Activated T-cell treated with anti-CD3 and anti-CD28 coated beads, Interleukin-2, amount 50 U/mL, for 4 hours (primary cell): ENCODE results near the gene BTBD16. TPM values are rescaled to one million over a fixed set of nuclear protein-coding genes. Genes with fewer than 3 reads are reported as not detected.

ENCODE experiments used
- ATAC-seq, 2 donors: fragments of 200-7000 bp; cut with Tn5 transposase; one replicate each; pipeline ENCODE4 v1.10.0; 2021
- DNase-seq: peaks from one replicate; pipeline ENCODE4 v3.0.0-alpha.2; 2020
- H3K27me3 Mint-ChIP-seq: one replicate; pipeline ENCODE4 v1.8.0; 2021; ENCODE audit warnings: low read depth, mixed read lengths
- H3K36me3 Mint-ChIP-seq: one replicate; pipeline ENCODE4 v1.8.0; 2022; ENCODE audit warnings: mixed read lengths; ENCODE audit not compliant: insufficient read depth
- H3K4me1 Mint-ChIP-seq: one replicate; pipeline ENCODE4 v1.8.0; 2021; ENCODE audit warnings: low read depth, mixed read lengths
- H3K4me3 Mint-ChIP-seq: one replicate; pipeline ENCODE4 v1.8.0; 2021; ENCODE audit warnings: mild to moderate bottlenecking, moderate library complexity, mixed read lengths
- H3K9me3 Mint-ChIP-seq: one replicate; pipeline ENCODE4 v1.8.0; 2021; ENCODE audit warnings: mixed read lengths
- total RNA-seq, 3 donors: library from RNA; stranded (reverse); gene quantifications; one replicate each; pipeline ENCODE4 v1.2.1, GENCODE V29; 2021

Gene BTBD16
- total RNA-seq, 3 donors from 2014 or later = not detected

DNA sequence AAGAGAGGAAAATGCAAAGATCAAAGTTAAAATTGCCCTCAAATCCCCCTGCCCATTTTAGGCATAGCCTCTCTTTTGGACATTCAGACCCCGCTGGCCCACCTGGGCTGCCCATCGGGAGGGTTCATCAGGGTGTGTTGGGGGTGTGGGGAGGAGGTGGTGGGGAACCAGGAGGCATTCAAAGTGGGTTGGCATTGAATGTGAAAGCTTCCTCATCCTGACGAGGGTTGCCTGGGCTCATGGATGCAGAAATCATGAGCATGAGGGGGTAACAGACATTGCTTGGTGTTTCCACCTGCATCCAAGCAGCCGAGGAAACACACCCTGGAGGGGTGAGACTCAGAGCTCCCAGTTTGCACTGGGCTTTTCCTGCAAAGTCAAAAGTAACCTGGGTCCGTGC, 20.6 kb downstream of the BTBD16 start:
- peaks cover 4% of the 10 kb centered on the region for H3K27me3 Mint-ChIP-seq
- no peak for DNase-seq
- H3K4me1 Mint-ChIP-seq = peaks cover 10% of the 10 kb centered on the region
- ATAC-seq = no peak
- no peaks in the 10 kb centered on the region for H3K9me3 Mint-ChIP-seq
- H3K36me3 Mint-ChIP-seq = no peaks in the 10 kb centered on the region
- no peak overlapping the region for H3K4me3 Mint-ChIP-seq

DNA sequence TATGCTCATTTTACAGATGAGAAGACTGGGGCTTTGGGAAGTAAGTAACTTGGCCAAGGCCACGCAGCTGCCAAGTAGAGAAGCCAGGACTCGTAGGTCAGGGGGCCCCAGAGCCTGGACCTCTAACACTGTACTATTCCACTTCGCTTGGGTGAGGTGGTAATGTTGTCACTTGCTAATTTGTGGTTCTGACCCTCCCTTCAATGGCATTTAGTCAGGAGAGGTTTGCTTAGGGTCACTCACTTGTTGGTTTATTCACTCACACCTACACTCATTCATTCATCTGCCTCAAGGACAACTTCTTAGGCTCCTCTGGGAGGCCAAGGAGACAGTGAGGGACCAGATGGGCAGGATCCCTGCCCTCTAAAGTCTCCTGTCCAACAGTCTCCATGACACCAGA, 21.3 kb downstream of the BTBD16 start:
- no peaks in the 10 kb centered on the region for H3K36me3 Mint-ChIP-seq
- no peaks in the 10 kb centered on the region for H3K9me3 Mint-ChIP-seq
- ATAC-seq (no peak), DNase-seq (no peak)
- H3K27me3 Mint-ChIP-seq = peaks cover 4% of the 10 kb centered on the region
- peaks cover 10% of the 10 kb centered on the region for H3K4me1 Mint-ChIP-seq
- no peak overlapping the region for H3K4me3 Mint-ChIP-seq

DNA sequence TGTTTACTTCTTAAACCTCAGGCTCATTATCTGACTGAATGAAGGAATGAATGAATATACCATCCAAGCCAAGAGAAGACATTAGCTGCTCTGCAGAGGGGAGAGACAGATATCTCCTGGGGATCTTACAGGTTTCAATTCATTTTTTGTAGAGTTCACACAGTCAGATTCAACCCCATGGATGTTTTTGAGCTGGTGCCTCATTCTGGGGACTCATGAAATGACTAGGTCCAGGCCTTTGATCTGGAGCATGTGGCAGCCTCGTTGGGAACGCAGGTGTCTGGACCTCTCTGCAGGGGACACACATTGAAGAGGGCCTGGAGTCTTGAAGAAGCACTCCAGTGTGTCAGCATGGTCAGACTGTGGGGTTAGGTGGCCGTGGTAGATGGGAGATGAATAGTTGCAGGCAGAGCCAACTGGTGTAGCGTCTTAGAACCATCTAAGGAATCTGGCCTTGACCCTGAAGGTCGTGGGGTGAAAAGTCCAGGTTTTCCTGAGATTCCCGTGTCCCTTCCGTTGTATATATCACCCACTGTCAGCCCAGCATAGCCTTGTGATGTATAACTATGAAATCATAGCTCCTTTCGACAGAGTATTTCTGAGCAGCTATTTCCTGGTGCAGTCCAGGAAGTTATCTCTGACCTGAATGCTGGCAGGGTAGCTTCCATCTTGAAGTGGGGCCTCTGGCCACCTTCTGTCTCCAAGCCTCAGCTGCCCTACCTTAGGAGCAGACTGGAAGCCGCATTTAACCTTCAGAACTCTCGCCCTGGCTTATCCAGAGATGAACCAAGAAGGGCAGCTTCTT, 22.3 kb downstream of the BTBD16 start:
- DNase-seq = no peak
- Mint-ChIP-seq H3K27me3 (no peaks in the 10 kb centered on the region), H3K4me3 (no peak overlapping the region), H3K9me3 (no peaks in the 10 kb centered on the region), H3K36me3 (no peaks in the 10 kb centered on the region), H3K4me1 (peaks cover 10% of the 10 kb centered on the region)
- ATAC-seq = peak in 1 of 2 donors; percentile 43

DNA sequence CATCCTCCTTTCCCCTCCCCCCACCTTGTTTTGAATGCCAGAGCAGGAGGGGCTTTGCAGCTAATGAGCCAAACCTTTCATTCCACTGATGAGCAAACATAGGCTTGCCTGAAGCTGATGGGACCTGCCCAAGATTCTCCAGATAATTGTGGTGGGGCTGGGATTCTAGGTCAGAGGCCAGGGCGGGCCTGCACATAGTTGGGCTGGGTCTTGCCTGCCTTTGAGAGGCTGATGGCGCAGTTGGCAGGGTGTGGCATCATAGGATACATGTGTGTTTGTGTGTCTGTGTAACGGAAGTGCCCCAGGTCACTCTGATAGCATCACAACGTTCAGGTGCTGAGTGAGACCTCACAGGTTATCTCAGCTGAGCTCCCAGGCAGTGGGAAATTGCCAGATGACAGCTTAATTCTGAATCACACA, 22.9 kb downstream of the BTBD16 start:
- Mint-ChIP-seq H3K9me3 (no peaks in the 10 kb centered on the region), H3K36me3 (no peaks in the 10 kb centered on the region), H3K4me1 (peaks cover 12% of the 10 kb centered on the region), H3K4me3 (no peak overlapping the region), H3K27me3 (no peaks in the 10 kb centered on the region)
- ATAC-seq (no peak), DNase-seq (no peak)

DNA sequence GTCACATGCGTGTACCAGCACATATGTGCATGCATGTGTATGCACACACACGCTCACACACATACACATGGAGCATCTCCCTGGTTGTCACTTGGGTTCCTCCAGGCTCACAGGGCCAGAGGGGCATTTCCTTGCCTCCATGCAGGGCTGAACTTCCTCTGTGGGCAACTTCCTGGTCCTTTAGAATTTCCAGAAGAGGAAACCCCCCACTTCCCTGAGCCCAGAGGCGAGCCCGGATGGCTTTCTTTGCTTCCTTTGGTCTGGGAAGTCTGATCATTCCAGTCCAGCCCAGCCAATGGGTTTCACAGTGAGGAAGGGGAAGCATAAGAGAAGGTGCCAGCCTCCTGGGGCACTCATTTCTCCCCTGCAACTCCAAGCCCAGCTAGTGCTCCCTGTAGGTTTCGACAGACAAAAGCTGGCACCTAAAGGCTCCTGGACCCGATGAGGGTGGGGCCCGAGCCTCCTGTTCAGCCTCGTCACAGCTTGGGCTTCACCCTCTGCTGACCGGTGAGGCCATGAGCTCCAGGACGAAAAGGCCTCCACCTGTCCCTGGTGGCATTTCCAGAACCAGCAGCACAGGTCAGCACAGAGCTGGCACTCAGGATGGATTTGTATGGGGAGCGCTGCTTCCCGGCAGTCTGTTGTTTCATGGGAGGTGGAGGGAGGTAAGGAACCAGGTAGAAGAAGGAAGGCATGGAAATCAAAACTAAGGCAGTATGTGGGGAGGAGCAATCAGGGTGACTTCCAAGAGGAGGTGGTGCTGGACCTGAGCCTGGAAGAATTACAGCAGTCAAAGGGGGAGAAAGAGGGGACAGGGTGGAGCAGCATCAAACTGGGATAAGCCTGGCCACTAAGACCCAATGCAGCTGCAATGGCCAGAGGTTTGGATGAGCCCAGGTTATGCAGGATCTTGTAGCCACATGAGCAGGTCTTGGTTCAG, 23.7 kb downstream of the BTBD16 start:
- H3K4me1 Mint-ChIP-seq = peaks cover 12% of the 10 kb centered on the region
- H3K9me3 Mint-ChIP-seq = no peaks in the 10 kb centered on the region
- no peak overlapping the region for H3K4me3 Mint-ChIP-seq
- no peak for ATAC-seq
- no peaks in the 10 kb centered on the region for H3K36me3 Mint-ChIP-seq
- H3K27me3 Mint-ChIP-seq = no peaks in the 10 kb centered on the region
- DNase-seq = no peak

DNA sequence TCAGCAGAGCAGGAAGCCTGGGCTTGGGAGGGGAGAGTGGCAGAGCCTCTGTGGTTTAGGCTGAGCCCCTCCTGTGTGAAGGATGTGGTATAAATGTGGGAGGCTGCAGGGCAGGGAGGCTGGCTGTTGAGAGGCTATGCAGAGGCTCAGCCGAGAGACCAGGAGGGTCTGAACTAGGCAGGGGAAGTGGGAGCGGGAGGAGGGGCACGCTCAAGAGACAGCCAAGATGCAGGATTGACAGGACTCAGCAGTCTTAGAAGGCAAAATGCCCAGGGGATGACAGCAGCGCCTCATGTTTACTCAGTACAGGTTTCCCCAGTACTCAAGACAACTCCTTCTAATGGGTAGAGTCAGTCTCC, 24.3 kb downstream of the BTBD16 start:
- ATAC-seq (no peak), DNase-seq (no peak)
- Mint-ChIP-seq H3K4me1 (peaks cover 12% of the 10 kb centered on the region), H3K36me3 (no peaks in the 10 kb centered on the region), H3K27me3 (no peaks in the 10 kb centered on the region), H3K4me3 (no peak overlapping the region), H3K9me3 (no peaks in the 10 kb centered on the region)

DNA sequence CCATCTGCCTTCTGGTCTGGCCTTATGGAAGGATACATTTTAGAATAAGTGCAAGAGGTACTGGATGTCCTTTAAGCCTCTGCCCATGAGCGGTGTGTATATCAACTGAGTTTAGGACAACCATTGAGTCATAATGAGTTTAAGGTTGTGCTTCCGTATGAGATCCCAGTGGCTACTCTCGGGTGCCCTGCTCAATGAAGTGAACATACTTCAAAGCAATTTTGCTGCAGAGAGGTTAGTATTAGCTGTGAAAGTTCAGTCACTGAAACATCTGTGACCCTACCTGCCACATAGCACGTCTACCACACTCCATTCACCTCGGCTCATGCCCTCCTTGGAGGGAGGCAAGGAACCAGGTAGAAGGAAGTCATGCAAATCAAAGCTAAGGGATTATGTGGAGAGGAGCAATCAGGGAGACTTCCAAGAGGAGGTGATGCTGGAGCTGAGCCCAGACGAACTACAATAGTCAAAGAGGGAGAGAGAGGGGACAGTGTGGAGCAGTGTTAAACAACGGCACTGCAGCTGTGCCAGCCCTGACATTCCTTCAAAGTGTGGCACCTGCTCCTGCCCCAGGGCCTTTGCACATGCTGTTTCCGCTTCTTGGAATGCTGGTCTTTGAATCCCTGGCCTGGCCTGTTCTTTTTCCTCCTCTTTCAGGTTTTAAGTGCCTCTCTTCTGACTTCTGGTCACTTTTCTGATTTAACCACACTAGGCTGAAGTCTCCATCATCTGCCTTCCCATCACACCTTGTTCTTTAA, 25.4 kb downstream of the BTBD16 start:
- ATAC-seq (no peak), DNase-seq (no peak)
- H3K9me3 Mint-ChIP-seq = no peaks in the 10 kb centered on the region
- H3K36me3 Mint-ChIP-seq = no peaks in the 10 kb centered on the region
- H3K4me3 Mint-ChIP-seq = no peak overlapping the region
- peaks cover 12% of the 10 kb centered on the region for H3K4me1 Mint-ChIP-seq
- no peaks in the 10 kb centered on the region for H3K27me3 Mint-ChIP-seq

DNA sequence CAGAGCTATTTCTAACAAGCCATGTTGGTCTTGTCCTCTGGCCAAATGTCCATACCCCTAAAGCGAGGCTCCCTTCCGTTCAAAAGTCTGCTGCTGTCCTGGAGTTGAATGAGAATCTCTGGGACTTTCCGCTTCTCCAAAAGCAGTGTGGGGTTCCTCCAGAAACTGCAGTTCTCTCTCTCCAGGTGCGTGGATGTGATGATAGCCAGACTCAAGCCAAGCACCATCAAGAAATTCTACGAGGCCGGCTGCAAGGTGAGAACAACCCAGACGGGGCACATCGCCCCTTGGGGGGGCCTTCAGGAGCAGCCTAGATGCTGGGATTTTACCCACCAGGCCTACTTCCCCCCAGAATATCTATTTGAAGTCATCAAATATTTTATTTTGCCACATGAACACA, 26.5 kb downstream of the BTBD16 start:
- no peaks in the 10 kb centered on the region for H3K36me3 Mint-ChIP-seq
- DNase-seq (no peak), ATAC-seq (no peak)
- H3K27me3 Mint-ChIP-seq = no peaks in the 10 kb centered on the region
- H3K4me1 Mint-ChIP-seq = peaks cover 12% of the 10 kb centered on the region
- no peaks in the 10 kb centered on the region for H3K9me3 Mint-ChIP-seq
- H3K4me3 Mint-ChIP-seq = no peak overlapping the region

DNA sequence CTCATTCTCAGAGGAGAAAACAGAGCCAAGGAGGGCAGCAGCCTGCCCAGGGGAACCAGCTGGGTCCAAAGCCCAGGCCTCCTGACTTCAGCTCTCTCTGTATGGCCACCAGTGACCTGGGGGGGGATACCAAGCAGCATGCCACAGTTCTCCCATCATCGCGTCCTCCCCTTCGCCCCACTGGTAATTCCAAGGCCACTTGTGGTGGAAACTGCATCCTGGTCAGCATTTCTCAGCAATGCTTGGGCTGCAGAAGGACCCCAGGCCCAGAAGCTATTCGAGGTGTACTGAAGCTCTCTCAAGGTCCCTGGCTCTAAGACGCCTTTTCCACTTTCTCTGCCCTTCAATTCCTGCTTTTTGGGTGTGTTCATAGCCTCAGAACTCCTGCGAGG, 27.1 kb downstream of the BTBD16 start:
- Mint-ChIP-seq H3K4me1 (peaks cover 12% of the 10 kb centered on the region), H3K9me3 (no peaks in the 10 kb centered on the region), H3K4me3 (no peak overlapping the region), H3K27me3 (no peaks in the 10 kb centered on the region), H3K36me3 (no peaks in the 10 kb centered on the region)
- DNase-seq (no peak), ATAC-seq (no peak)

DNA sequence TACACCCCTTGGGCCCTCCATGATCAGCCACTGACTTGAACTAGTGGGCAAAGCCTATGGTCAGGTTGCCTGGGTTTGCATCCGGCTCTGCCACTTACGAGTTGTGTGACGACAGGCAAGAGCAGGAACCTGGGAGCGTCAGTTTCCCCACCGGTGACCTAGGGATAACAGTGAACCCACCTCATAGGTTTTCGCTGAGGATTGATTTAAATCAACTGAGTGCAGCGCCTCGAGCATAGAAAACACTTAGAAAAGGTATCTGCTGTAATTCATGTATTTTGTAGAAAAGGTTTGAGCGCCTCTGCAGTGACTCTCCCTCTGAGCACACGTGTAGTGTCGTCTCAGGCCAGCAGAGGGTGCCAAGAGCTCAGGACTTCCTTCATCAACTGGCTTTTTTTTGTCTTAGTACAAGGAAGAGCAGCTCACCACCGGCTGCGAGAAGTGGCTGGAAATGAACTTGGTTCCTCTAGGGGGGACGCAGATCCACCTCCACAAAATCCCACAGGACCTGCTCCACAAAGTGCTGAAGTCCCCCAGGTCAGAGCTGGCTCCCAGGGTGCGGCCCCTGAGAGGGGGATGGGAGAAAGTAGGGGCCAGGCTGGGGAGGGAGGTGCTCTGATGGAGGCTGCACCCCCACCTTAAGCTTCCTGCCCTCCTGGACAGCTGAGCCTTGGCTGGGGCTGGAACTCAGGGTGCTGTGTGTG, 27.7 kb downstream of the BTBD16 start:
- DNase-seq (peak; percentile 58), ATAC-seq (peak; percentile 82 to 94)
- Mint-ChIP-seq H3K27me3 (no peaks in the 10 kb centered on the region), H3K36me3 (no peaks in the 10 kb centered on the region), H3K4me3 (peak overlapping the region; percentile 44), H3K4me1 (peaks cover 12% of the 10 kb centered on the region), H3K9me3 (no peaks in the 10 kb centered on the region)

DNA sequence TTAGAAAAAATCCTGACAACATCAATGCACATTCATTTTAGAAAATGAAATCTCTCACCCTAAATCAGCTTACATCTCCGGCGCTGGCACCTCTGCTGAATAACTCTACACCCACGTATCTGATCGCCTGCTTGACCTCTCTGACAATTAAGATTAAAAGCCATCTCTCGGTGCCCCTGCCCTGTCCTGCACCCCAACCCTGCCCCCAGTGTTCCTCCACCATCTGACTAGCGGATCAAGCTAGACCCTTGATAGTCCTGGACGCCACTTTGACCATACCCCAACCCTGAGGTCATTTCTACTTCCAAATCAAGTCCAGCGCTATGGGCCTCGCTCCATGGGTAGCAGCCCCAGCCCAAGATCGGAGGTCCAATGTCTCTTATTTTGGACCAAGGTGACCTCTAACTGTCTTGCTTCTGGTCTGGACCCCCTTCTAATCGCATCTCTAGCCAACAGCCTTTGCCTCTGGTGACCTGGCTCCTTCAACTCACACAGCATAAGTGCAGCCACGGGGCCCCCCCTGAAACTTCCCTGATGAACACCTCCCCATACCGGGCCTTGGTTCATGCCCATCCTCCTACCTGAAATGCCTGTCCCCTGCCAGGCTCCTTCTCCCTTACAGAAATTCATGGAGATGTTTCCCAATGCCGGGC, 28.5 kb downstream of the BTBD16 start:
- DNase-seq = no peak
- ATAC-seq = no peak

DNA sequence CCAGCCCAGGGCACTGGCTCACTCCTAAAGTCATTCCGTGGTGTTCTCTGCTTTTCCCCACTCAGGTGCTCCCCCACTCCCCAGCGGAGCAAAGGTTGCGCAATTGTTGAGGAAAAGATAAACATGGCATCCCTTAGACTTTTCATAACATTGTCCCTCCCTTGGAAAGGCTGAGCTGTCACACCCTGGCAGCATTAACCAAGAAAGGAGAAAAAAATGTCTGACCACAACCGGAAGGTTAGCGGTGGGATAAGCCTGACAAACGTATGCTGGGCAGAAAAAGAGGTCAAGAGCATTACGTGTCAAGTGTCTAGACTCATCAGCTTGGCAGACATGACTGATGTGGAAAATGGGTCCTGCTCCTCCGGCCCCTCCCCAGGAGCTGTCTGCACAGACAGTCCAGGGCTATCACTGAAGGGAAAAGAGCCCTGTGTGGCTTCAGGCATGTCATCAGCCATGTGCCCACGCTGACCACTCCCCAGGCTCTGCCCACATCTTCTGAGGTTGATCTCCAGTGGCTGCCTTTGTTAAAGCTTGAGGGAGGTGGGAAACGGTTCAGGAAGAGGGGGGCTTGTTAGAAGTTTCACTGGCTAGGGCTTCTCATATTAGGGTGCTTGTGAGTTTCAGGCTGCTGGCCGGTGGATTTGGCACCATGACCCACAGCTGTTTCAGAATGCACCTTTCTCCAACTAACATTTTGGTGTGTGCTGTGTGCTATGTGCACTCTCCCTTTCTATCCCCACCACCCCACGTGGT, 30.1 kb downstream of the BTBD16 start:
- Mint-ChIP-seq H3K4me3 (no peak overlapping the region), H3K9me3 (peaks cover 6% of the 10 kb centered on the region), H3K27me3 (no peaks in the 10 kb centered on the region), H3K4me1 (peaks cover 2% of the 10 kb centered on the region), H3K36me3 (no peaks in the 10 kb centered on the region)
- DNase-seq = no peak
- ATAC-seq = no peak

More for the DNA sequence above, 28.5 kb downstream of the BTBD16 start:
- H3K27me3 Mint-ChIP-seq = no peaks in the 10 kb centered on the region
- H3K36me3 Mint-ChIP-seq = no peaks in the 10 kb centered on the region
- H3K4me1 Mint-ChIP-seq = peaks cover 10% of the 10 kb centered on the region
- no peaks in the 10 kb centered on the region for H3K9me3 Mint-ChIP-seq
- H3K4me3 Mint-ChIP-seq = no peak overlapping the region

DNA sequence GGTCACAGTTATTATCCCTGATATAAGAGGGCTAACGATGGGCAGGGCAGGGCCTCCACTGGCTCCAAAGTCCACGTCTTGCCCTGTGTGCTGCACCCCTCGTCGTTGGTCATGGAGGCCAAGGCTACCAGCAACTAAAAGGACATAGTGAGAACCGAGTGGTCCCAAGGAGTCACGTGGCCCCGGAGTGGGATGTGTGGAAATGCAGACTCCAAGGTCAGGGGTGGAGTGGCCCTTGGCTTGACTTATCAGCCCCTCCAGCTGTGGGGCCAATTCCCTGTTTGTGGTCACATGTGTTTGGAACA, 30.7 kb downstream of the BTBD16 start:
- Mint-ChIP-seq H3K4me3 (no peak overlapping the region), H3K4me1 (peaks cover 2% of the 10 kb centered on the region), H3K27me3 (no peaks in the 10 kb centered on the region), H3K36me3 (no peaks in the 10 kb centered on the region), H3K9me3 (peaks cover 6% of the 10 kb centered on the region)
- DNase-seq (no peak), ATAC-seq (no peak)
